Thoracic aorta (tissue), 2 donors: ENCODE results near the gene BCAR3. TPM values are rescaled to one million over a fixed set of nuclear protein-coding genes. Genes with fewer than 3 reads are reported as not detected.
A peak's percentile ranks its signal among the peaks of the same experiment; 100 is the strongest.

Source experiments
- ATAC-seq: fragments of 150-250 bp; one replicate; pipeline ENCODE4 v1.8.0; 2017; ENCODE audit warnings: low read depth; ENCODE audit not compliant: insufficient number of reproducible peaks, low FRiP score
- DNase-seq: peaks from one replicate; pipeline ENCODE4 v3.0.0-alpha.2; 2020; ENCODE audit warnings: low spot score
- H3K27ac ChIP-seq, 2 donors: fragments of 200-600 bp; sonication (generic); 1 replicate in 1 of 2; 2 replicates in 1 of 2; pipeline ENCODE4 v1.5.1; 2016; ENCODE audit warnings: mild to moderate bottlenecking in 2 of 2, moderate library complexity in 2 of 2
- H3K27me3 ChIP-seq: fragments of 200-600 bp; sonication (generic); replicated peaks from 2 replicates; pipeline ENCODE4 v1.6.0; 2016; ENCODE audit warnings: mild to moderate bottlenecking; ENCODE audit not compliant: insufficient read depth
- H3K36me3 ChIP-seq: fragments of 200-600 bp; sonication (generic); one replicate; pipeline ENCODE4 v1.5.1; 2016
- H3K4me1 ChIP-seq, 2 donors: fragments of 200-600 bp; sonication (generic); 1 replicate in 1 of 2; 2 replicates in 1 of 2; pipeline versions ENCODE4 v1.5.1 to v1.6.0; 2016; ENCODE audit warnings: low read depth in 2 of 2, mild to moderate bottlenecking in 1 of 2; ENCODE audit not compliant: control insufficient read depth in 1 of 2
- H3K4me3 ChIP-seq: fragments of 200-600 bp; sonication (generic); 2 replicates; pipeline ENCODE4 v1.5.1; 2016; ENCODE audit warnings: mild to moderate bottlenecking
- H3K9me3 ChIP-seq: fragments of 200-600 bp; sonication (generic); 2 replicates; pipeline ENCODE4 v1.5.1; 2016
- CTCF ChIP-seq: fragments of 200-600 bp; sonication (generic); IDR thresholded peaks from one replicate; pipeline ENCODE4 v1.5.1; 2019; ENCODE audit warnings: antibody characterized with exemption
- total RNA-seq, 2 donors: library from RNA; depleted of rRNA; stranded (reverse); fragments of >200 nt; gene quantifications; one replicate each; pipeline versions ENCODE4 v1.1.0 to v1.2.3, GENCODE V29; 2016

Gene BCAR3
- total RNA-seq, 2 donors from 2014 or later = 26.7 to 36.3 TPM

GRCh38 chr1:93686504-93687250, 5.0 kb upstream of the BCAR3 start:
- no peaks in the 10 kb centered on the region for H3K36me3 ChIP-seq
- H3K4me1 ChIP-seq = peaks cover 0 to 14% of the 10 kb centered on the region in 2 donors
- H3K27ac ChIP-seq = no peak overlapping the region
- no peak for TF ChIP-seq CTCF
- no peaks in the 10 kb centered on the region for H3K9me3 ChIP-seq
- H3K4me3 ChIP-seq = no peak overlapping the region
- no peaks in the 10 kb centered on the region for H3K27me3 ChIP-seq
- DNase-seq = no peak
- no peak for ATAC-seq

- H3K27me3 ChIP-seq = no peaks in the 10 kb centered on the region
- no peak for TF ChIP-seq CTCF
- H3K36me3 ChIP-seq = no peaks in the 10 kb centered on the region
- H3K27ac ChIP-seq = no peak overlapping the region
- no peaks in the 10 kb centered on the region for H3K9me3 ChIP-seq
- DNase-seq (no peak), ATAC-seq (no peak)
- H3K4me1 ChIP-seq = peaks cover 0 to 7% of the 10 kb centered on the region in 2 donors
- no peak overlapping the region for H3K4me3 ChIP-seq
Measured at GRCh38 chr1:93685918-93686317, 4.3 kb upstream of the BCAR3 start.

GRCh38 chr1:93683234-93683633, 1.6 kb upstream of the BCAR3 start:
- peaks cover 9 to 15% of the 10 kb centered on the region in 2 donors for H3K4me1 ChIP-seq

GRCh38 chr1:93681989-93682412, 364 bp upstream of the BCAR3 start:
- H3K4me1 ChIP-seq = peaks cover 9 to 15% of the 10 kb centered on the region in 2 donors
- H3K27ac ChIP-seq = peak overlapping the region; percentile 83 to 92
- no peaks in the 10 kb centered on the region for H3K36me3 ChIP-seq
- peak; percentile 42 for ATAC-seq
- no peak for TF ChIP-seq CTCF
- H3K27me3 ChIP-seq = no peaks in the 10 kb centered on the region
- peak overlapping the region; percentile 89 for H3K4me3 ChIP-seq
- no peaks in the 10 kb centered on the region for H3K9me3 ChIP-seq
- DNase-seq = no peak

More at GRCh38 chr1:93683234-93683633, 1.6 kb upstream of the BCAR3 start:
- no peak for TF ChIP-seq CTCF
- H3K9me3 ChIP-seq = no peaks in the 10 kb centered on the region
- no peaks in the 10 kb centered on the region for H3K27me3 ChIP-seq
- H3K36me3 ChIP-seq = no peaks in the 10 kb centered on the region
- no peak for ATAC-seq
- no peak overlapping the region for H3K4me3 ChIP-seq
- H3K27ac ChIP-seq = no peak overlapping the region
- no peak for DNase-seq

- TF ChIP-seq CTCF = peak; percentile 64
- Histone ChIP-seq H3K9me3 (no peaks in the 10 kb centered on the region), H3K4me1 (peaks cover 9 to 29% of the 10 kb centered on the region in 2 donors), H3K27ac (peak overlapping the region; percentile 83 to 92), H3K36me3 (no peaks in the 10 kb centered on the region), H3K27me3 (no peaks in the 10 kb centered on the region), H3K4me3 (peak overlapping the region; percentile 89)
- DNase-seq = peak; percentile 54
- peak; percentile 90 for ATAC-seq
Measured at GRCh38 chr1:93680420-93681100, 1.1 kb downstream of the BCAR3 start.
